ENCODE results near the gene TCF7L2.

DNA sequence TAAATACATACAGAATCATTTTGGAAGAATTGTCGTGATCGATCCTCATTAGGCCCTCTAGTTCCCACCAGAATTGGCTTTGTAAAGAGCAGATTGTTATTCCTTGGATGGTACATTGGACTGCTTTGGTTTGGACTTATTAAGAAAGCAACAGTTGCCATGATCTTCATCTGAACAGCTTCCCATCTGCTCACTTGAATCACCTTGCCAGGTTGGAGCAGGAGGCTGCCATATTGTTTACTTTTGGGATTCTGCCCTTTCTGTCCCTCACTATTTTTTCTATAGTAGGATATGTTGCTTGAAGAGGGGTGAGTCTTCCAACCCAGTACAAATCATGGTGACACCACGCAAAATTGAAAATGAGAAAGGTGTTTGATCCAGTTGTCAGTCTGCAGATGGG lies 199.6 kb downstream of the TCF7L2 start:
- TF ChIP-seq, protein P1, sequence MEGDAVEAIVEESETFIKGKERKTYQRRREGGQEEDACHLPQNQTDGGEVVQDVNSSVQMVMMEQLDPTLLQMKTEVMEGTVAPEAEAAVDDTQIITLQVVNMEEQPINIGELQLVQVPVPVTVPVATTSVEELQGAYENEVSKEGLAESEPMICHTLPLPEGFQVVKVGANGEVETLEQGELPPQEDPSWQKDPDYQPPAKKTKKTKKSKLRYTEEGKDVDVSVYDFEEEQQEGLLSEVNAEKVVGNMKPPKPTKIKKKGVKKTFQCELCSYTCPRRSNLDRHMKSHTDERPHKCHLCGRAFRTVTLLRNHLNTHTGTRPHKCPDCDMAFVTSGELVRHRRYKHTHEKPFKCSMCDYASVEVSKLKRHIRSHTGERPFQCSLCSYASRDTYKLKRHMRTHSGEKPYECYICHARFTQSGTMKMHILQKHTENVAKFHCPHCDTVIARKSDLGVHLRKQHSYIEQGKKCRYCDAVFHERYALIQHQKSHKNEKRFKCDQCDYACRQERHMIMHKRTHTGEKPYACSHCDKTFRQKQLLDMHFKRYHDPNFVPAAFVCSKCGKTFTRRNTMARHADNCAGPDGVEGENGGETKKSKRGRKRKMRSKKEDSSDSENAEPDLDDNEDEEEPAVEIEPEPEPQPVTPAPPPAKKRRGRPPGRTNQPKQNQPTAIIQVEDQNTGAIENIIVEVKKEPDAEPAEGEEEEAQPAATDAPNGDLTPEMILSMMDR (IDR thresholded peaks at IDR 0.05; ENCODE audit: low read depth, low read length, poor library complexity, severe bottlenecking): no peak
- no peak for TF ChIP-seq EZH2phosphoT487 (IDR thresholded peaks at IDR 0.05; ENCODE audit: borderline replicate concordance, low read length)

Data from DOHH2 (cell line).